Upper lobe of left lung (tissue), 6 donors: Measurements from ENCODE around the gene SUCLG2. TPM values are rescaled to one million over a fixed set of nuclear protein-coding genes. Genes with fewer than 3 reads are reported as not detected.

Source experiments
- ATAC-seq, 2 donors: fragments of 200-7000 bp; cut with Tn5 transposase; one replicate each; pipeline ENCODE4 v1.9.1; 2022; ENCODE audit warnings: mild to moderate bottlenecking in 2 of 2, moderate library complexity in 2 of 2; ENCODE audit not compliant: low FRiP score in 2 of 2
- DNase-seq, 2 donors: peaks; one replicate each; pipeline ENCODE4 v3.0.0-alpha.2; 2019 to 2020
- H3K27ac ChIP-seq, 4 donors: fragments of 200-600 bp; sonication (generic); one replicate each; pipeline ENCODE4 v1.5.1; 2016 to 2019
- H3K27me3 ChIP-seq, 4 donors: fragments of 200-600 bp; sonication (generic); one replicate each; pipeline ENCODE4 v1.5.1; 2017 to 2019
- H3K36me3 ChIP-seq, 4 donors: fragments of 200-600 bp; sonication (generic); one replicate each; pipeline ENCODE4 v1.5.1; 2016 to 2019
- H3K4me1 ChIP-seq, 4 donors: fragments of 200-600 bp; sonication (generic); one replicate each; pipeline ENCODE4 v1.5.1; 2018 to 2019
- H3K4me3 ChIP-seq, 4 donors: fragments of 200-600 bp; sonication (generic); one replicate each; pipeline ENCODE4 v1.5.1; 2017 to 2019; ENCODE audit warnings: mild to moderate bottlenecking in 2 of 4, moderate library complexity in 1 of 4
- H3K9me3 ChIP-seq, 4 donors: fragments of 200-600 bp; sonication (generic); one replicate each; pipeline ENCODE4 v1.5.1; 2018 to 2019
- EP300 ChIP-seq, 4 donors: sonication (generic); formaldehyde crosslinking; IDR thresholded peaks; one replicate each; pipeline ENCODE4 v1.5.1; 2017; ENCODE audit warnings: antibody characterized with exemption in 4 of 4, control low read depth in 2 of 4
- POLR2A ChIP-seq, 4 donors: fragments of 450-650 bp; IDR thresholded peaks; one replicate each; pipeline ENCODE4 v1.5.1; 2016 to 2017; ENCODE audit warnings: antibody characterized with exemption in 4 of 4, mild to moderate bottlenecking in 2 of 4
- POLR2AphosphoS5 ChIP-seq, 2 donors: sonication (generic); formaldehyde crosslinking; IDR thresholded peaks; one replicate each; pipeline ENCODE4 v1.5.1; 2017; ENCODE audit warnings: antibody characterized with exemption in 2 of 2
- WGBS, 2 donors: methylation state at CpG; one replicate each; pipeline ENCODE4 v1.1.5; 2017 to 2018; 5-methylcytosine and 5-hydroxymethylcytosine counted together
- total RNA-seq, 6 donors: library from RNA; depleted of rRNA in 4 of 6; stranded (reverse); fragments of >200 nt in 4 of 6; gene quantifications; one replicate each; pipeline versions ENCODE4 v1.1.0 to v1.2.1, GENCODE V29; 2016 to 2021
- TF ChIP-seq, protein P1 (sequence below), 6 experiments: fragments of 450-650 bp in 4 of 6; fragments of 200-600 bp in 2 of 6; sonication (generic) in 2 of 6; IDR thresholded peaks; one replicate each; pipeline ENCODE4 v1.5.1; 2016 to 2019; ENCODE audit warnings: antibody characterized with exemption in 6 of 6
- donor health status: DM: no; HTN: no; CAD: no; lungs with moderate emphysema.
- donor health status: DM: no; HTN: yes; CAD: no; lungs with severe emphysema.

The SUCLG2 gene
- total RNA-seq, 6 donors from 2014 or later: 36.7 to 69.3 (median 50.8) TPM

DNA sequence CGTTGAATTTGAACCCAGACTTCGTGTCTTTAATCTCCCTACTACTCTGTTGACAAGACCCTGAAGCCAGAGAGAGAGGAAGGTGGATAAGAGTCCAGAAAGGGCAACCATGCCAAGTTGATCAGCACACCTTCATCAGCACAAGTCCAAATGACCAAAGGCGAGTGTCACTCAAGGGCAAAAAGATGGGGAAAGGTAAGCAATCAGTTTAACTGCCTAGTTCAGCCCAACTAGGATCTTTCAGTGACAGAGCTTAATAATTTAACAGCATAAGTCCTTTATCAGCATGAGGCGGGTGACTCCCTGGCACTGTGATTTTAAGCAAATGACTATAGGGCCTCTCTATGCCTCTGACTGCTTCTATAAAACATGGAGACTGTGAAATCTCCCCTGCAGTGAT lies 6.2 kb downstream of the SUCLG2 start:
- H3K36me3 ChIP-seq: no peaks in the 10 kb centered on the region
- ATAC-seq (no peak), DNase-seq (no peak)
- H3K9me3 ChIP-seq: no peaks in the 10 kb centered on the region
- no peak overlapping the region for H3K27ac ChIP-seq
- no peak overlapping the region for H3K4me3 ChIP-seq
- H3K27me3 ChIP-seq: no peaks in the 10 kb centered on the region
- peaks cover 7 to 34% (median 17%) of the 10 kb centered on the region in 4 donors for H3K4me1 ChIP-seq
- no peak for TF ChIP-seq EP300 (IDR thresholded peaks at IDR 0.05)
- TF ChIP-seq POLR2AphosphoS5 (IDR thresholded peaks at IDR 0.05): no peak
- TF ChIP-seq POLR2A (IDR thresholded peaks at IDR 0.05): no peak
- TF ChIP-seq, protein P1, sequence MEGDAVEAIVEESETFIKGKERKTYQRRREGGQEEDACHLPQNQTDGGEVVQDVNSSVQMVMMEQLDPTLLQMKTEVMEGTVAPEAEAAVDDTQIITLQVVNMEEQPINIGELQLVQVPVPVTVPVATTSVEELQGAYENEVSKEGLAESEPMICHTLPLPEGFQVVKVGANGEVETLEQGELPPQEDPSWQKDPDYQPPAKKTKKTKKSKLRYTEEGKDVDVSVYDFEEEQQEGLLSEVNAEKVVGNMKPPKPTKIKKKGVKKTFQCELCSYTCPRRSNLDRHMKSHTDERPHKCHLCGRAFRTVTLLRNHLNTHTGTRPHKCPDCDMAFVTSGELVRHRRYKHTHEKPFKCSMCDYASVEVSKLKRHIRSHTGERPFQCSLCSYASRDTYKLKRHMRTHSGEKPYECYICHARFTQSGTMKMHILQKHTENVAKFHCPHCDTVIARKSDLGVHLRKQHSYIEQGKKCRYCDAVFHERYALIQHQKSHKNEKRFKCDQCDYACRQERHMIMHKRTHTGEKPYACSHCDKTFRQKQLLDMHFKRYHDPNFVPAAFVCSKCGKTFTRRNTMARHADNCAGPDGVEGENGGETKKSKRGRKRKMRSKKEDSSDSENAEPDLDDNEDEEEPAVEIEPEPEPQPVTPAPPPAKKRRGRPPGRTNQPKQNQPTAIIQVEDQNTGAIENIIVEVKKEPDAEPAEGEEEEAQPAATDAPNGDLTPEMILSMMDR (IDR thresholded peaks at IDR 0.05): no peak
- 68 to 77% methylated on average over 4 of the region's 4 CpGs for WGBS, 2 donors

DNA sequence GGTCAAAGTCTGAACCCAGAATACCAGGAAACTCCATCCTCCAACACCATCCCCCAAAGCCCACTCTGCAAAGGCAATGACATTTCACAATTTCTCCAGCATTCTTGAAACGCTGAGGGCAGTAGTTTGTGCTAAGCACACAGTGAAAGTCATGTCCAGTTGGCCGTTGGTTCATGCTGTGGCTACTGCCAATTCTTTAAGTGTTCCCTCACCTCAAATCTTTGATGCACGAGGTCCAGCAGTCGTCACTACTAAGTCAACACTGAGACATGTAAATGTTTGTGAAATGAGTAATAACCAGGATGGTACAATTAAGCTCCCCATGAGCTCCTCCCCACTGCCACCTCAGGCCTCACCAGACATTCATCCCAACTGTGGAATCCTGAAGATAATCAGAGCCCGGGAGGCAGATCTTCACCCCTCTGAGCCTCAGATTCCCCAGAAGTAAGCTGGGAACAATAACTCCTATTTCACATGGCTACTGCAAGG lies 7.0 kb downstream of the SUCLG2 start:
- Histone ChIP-seq H3K27ac (peak overlapping the region in 2 of 4 donors; percentile 13 to 38), H3K4me3 (no peak overlapping the region), H3K27me3 (no peaks in the 10 kb centered on the region), H3K4me1 (peaks cover 7 to 27% (median 9%) of the 10 kb centered on the region in 4 donors), H3K36me3 (no peaks in the 10 kb centered on the region), H3K9me3 (no peaks in the 10 kb centered on the region)
- ATAC-seq: peak; percentile 62 to 82
- WGBS, 2 donors: 65 to 71% methylated on average over 5 of the region's 5 CpGs
- DNase-seq: peak in 1 of 2 donors; percentile 83
- TF ChIP-seq, protein P1 (IDR thresholded peaks at IDR 0.05): no peak
- peak in 1 of 4 donors; percentile 93 for TF ChIP-seq EP300 (IDR thresholded peaks at IDR 0.05)
- no peak for TF ChIP-seq POLR2A (IDR thresholded peaks at IDR 0.05)
- TF ChIP-seq POLR2AphosphoS5 (IDR thresholded peaks at IDR 0.05): peak; percentile 32 to 43

DNA sequence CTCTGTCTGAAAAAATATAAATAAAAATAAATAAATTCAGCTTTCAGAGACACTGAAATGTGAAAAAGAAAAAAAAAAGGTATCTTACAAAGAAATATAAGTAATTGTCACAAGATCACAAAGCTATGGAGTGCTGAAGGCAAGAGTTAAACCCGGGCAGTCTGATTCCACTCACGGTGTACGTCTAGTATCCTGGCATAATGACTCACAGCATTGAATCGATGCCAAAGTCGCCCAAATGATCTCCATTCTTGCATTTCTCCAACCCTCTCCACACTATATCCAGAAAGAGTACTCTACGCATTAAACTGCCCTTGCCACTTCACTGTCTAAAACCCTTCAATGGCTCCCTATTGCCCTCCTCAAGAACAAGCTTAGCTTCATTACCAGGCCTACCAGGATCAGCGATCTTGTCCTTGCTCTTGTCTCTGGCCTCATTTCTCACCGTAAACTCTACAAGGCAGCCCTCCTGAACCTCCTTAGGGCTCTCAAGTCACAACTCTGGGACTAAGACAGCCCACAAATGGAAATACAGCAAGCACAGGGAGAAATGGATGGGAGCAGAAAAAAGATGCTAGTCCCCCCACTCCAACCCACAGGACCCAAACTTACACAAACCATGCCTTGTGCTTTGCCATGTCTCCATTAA lies 7.7 kb downstream of the SUCLG2 start:
- Histone ChIP-seq H3K27me3 (no peaks in the 10 kb centered on the region), H3K27ac (peak overlapping the region in 2 of 4 donors; percentile 4 to 38), H3K36me3 (no peaks in the 10 kb centered on the region), H3K4me1 (peaks cover 7 to 22% (median 8%) of the 10 kb centered on the region in 4 donors), H3K4me3 (no peak overlapping the region), H3K9me3 (no peaks in the 10 kb centered on the region)
- WGBS, 2 donors: 87 to 92% methylated on average over 8 of the region's 8 CpGs
- peak in 1 of 2 donors; percentile 28 for DNase-seq
- no peak for ATAC-seq
- TF ChIP-seq, protein P1 (IDR thresholded peaks at IDR 0.05): no peak
- TF ChIP-seq POLR2A (IDR thresholded peaks at IDR 0.05): no peak
- TF ChIP-seq POLR2AphosphoS5 (IDR thresholded peaks at IDR 0.05): no peak
- no peak for TF ChIP-seq EP300 (IDR thresholded peaks at IDR 0.05)

DNA sequence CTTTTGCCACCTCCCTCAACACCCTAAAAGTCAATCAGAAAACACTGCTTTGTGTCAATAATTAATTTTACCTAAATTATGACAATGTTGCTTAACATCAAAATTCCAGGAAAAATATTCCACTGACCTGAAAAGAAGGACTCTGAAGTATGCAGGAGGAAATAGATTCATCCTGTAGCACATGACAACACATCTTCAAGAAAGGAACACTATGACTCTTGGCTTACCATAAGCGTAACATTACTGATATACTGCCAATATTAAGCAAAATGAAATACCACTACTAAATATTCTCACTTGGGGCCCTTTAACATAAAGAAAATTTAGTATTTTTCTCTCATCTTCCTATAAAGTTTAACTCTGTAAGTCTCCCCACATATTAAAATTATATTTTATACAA lies 9.6 kb downstream of the SUCLG2 start:
- TF ChIP-seq EP300 (IDR thresholded peaks at IDR 0.05): no peak
- TF ChIP-seq POLR2AphosphoS5 (IDR thresholded peaks at IDR 0.05): no peak
- TF ChIP-seq, protein P1 (IDR thresholded peaks at IDR 0.05): no peak
- TF ChIP-seq POLR2A (IDR thresholded peaks at IDR 0.05): no peak
- WGBS, 2 donors: 100% methylated on average over 1 of the region's 1 CpG
- Histone ChIP-seq H3K36me3 (no peaks in the 10 kb centered on the region), H3K4me3 (no peak overlapping the region), H3K9me3 (no peaks in the 10 kb centered on the region), H3K4me1 (peaks cover 7 to 17% (median 8%) of the 10 kb centered on the region in 4 donors), H3K27ac (no peak overlapping the region), H3K27me3 (no peaks in the 10 kb centered on the region)
- DNase-seq (no peak), ATAC-seq (no peak)

DNA sequence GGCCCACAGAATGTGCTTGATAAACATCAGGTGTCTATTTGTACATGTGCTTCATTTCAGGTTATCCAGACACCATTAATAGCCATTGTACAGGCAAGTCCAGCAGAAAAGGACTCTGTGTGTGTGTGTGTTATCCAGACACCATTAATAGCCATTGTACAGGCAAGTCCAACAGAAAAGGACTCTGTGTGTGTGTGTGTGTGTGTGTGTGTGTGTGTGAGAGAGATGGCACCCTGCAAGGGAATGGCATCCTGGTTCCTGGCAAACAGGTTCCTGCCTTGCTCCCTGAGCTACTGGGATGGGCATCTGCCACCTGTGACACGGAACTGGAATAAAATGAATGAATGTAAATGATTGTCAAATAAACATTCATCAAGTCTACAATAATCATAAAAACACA lies 11.7 kb downstream of the SUCLG2 start:
- Histone ChIP-seq H3K4me3 (no peak overlapping the region), H3K27ac (no peak overlapping the region), H3K9me3 (no peaks in the 10 kb centered on the region), H3K36me3 (no peaks in the 10 kb centered on the region), H3K4me1 (peaks cover 0 to 13% (median 3%) of the 10 kb centered on the region in 4 donors), H3K27me3 (no peaks in the 10 kb centered on the region)
- DNase-seq (no peak), ATAC-seq (no peak)
- 0 to 62% methylated on average over 1 of the region's 1 CpG for WGBS, 2 donors
- TF ChIP-seq POLR2A (IDR thresholded peaks at IDR 0.05) (no peak), EP300 (IDR thresholded peaks at IDR 0.05) (no peak), POLR2AphosphoS5 (IDR thresholded peaks at IDR 0.05) (no peak)
- TF ChIP-seq, protein P1 (IDR thresholded peaks at IDR 0.05): no peak
